ENCODE results near the gene INSRR. TPM values are rescaled to one million over a fixed set of nuclear protein-coding genes. Genes with fewer than 3 reads are reported as not detected.

INSRR gene
- total and polyA plus RNA-seq, 2 of the 8 experiments (the other 6 are each of a cell fraction or from before 2014, with no cell fraction given), result 0.02 TPM; not detected in 1

DNA sequence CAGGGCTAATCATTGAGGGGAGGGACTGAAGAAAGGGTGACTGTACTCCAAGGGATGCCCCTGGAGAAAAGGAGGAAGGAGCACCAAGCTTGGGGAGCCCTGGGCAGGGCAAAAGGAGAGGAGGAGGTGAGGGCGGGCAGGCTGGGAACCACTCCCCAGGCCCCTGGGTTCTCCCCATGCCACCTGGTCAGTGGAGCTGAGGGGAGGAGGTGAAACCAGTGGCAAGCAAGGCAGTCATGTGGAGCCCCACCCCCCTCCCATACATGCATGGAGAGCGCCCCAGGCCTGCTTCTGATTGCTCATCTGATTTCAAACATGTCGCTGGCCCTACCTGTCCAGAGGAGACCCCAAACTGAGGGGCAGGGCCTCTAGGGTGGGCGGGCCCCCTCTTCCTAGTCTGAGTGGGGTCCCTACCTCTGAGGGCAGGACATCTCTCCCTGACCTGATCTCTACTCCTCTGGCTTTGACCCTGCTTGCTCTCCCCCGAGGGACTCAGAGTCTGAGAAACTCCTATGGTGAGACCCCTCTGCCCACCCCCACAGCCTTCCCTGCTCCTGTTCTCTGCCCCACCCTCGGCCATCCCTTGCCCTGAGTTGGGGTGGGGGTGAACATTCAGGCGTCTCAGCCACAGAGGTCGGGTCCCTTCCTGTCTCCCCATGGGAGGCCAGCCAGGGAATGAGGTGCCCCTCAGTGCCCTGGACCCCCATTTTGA, 18.6 kb downstream of the INSRR start:
- Histone ChIP-seq H2AFZ (ENCODE audit: low read length) (no peak overlapping the region), H2BK5ac (ENCODE audit: low read depth, low read length) (no peak overlapping the region), H3K79me1 (ENCODE audit: low read depth, low read length) (no peaks in the 10 kb centered on the region), H3K4me2 (ENCODE audit: insufficient read depth in 1 of 2, low read depth in 2 of 2, low read length in 2 of 2) (no peak overlapping the region), H3K9me3 (ENCODE audit: insufficient read depth in 2 of 2, low read depth in 1 of 2, low read length in 1 of 2) (no peaks in the 10 kb centered on the region), H3K4ac (replicated peaks; ENCODE audit: insufficient read length, low read depth, low read length) (no peak overlapping the region), H3K56ac (replicated peaks; ENCODE audit: insufficient read length, low read depth, low read length) (no peak overlapping the region), H4K5ac (ENCODE audit: insufficient read length, low read depth, low read length) (no peak overlapping the region), H3K27me3 (replicated peaks in 1 of 4; ENCODE audit: control insufficient read depth in 3 of 4, extremely low read depth in 1 of 4, insufficient read depth in 3 of 4, low read length in 3 of 4) (peaks cover 22 to 37% (median 34%) of the 10 kb centered on the region in 4 experiments), H2BK15ac (ENCODE audit: low read length) (no peak overlapping the region), H3K14ac (ENCODE audit: insufficient read length) (no peak overlapping the region), H3K4me3 (ENCODE audit: extremely low read depth in 1 of 4, insufficient read depth in 2 of 4, low read depth in 3 of 4, low read length in 4 of 4) (no peak overlapping the region), H4K20me1 (replicated peaks in 1 of 2; ENCODE audit: control insufficient read depth in 1 of 2, insufficient read depth in 2 of 2, low read length in 2 of 2) (peaks cover 7 to 9% of the 10 kb centered on the region in 2 experiments), H3K23ac (ENCODE audit: insufficient read length) (no peak overlapping the region), H3K4me1 (replicated peaks in 1 of 4; ENCODE audit: control insufficient read depth in 3 of 4, insufficient read depth in 4 of 4, low read length in 3 of 4) (peaks cover 0 to 13% (median 11%) of the 10 kb centered on the region in 4 experiments; a peak in 5 of 7 replicates), H3K23me2 (ENCODE audit: low read depth, low read length) (peaks cover 4% of the 10 kb centered on the region; the same call in 1 of the 2 replicates), H2BK12ac (ENCODE audit: low read depth, low read length) (no peak overlapping the region), H3K27ac (ENCODE audit: low read depth, low read length) (no peak overlapping the region), H4K8ac (ENCODE audit: extremely low read depth, insufficient read depth, low read length) (no peak overlapping the region), H3K36me3 (ENCODE audit: control insufficient read depth in 2 of 4, insufficient read depth in 4 of 4, low read length in 3 of 4) (no peaks in the 10 kb centered on the region), H3K9ac (replicated peaks in 1 of 4; ENCODE audit: extremely low read depth in 1 of 4, low read depth in 3 of 4, low read length in 3 of 4) (no peak overlapping the region), H2BK120ac (replicated peaks; ENCODE audit: low read depth, low read length) (no peak overlapping the region), H4K91ac (replicated peaks; ENCODE audit: insufficient read length, low read length) (no peak overlapping the region), H2BK20ac (ENCODE audit: low read length) (no peak overlapping the region), H3K18ac (ENCODE audit: extremely low read depth, low read length) (no peak overlapping the region), H3K79me2 (ENCODE audit: control insufficient read depth in 1 of 2, insufficient read depth in 2 of 2, low read length in 2 of 2) (no peaks in the 10 kb centered on the region), H2AK5ac (ENCODE audit: low read depth, low read length) (no peak overlapping the region)
- DNase-seq (ENCODE audit: low read depth in 1 of 2, low spot score in 2 of 2) (no peak), FAIRE-seq (no peak)
- POLR2A ChIA-PET (ENCODE audit: partially characterized antibody), result interaction anchor here (1.0 to 1.3 kb wide), 2 partner anchors 20 to 48 kb away, joined by 3 read pairs; partner anchors contain the start of gene NTRK1
- WGBS, 2 experiments (ENCODE audit: extremely low coverage in 1 of 2, insufficient coverage in 1 of 2, insufficient read length in 1 of 2, insufficient replicate concordance in 2 of 2, low coverage in 1 of 2, low lambda C conversion rate in 2 of 2, missing lambda C conversion rate in 1 of 2), result 69% methylated on average over 7 of the region's 8 CpGs; no CpG with 5 or more reads in 1 of the 2 experiments
- CTCF ChIA-PET (ENCODE audit: partially characterized antibody), result interaction anchor here (0.6 to 23.5 kb wide), 12 partner anchors 7 to 158 kb away, joined by 3 to 556 read pairs (median 6); partner anchors contain the start of genes INSRR, LRRC71, NTRK1 and SH2D2A
- TF ChIP-seq TEAD4 (IDR thresholded peaks at IDR 0.05; ENCODE audit: low read depth, low read length) (no peak), CTBP2 (IDR thresholded peaks at IDR 0.05; ENCODE audit: borderline replicate concordance, insufficient read depth, insufficient read length, low read length) (no peak)
